Heart left ventricle (tissue), 16 donors: ENCODE results near the gene C12orf42. TPM values are rescaled to one million over a fixed set of nuclear protein-coding genes. Genes with fewer than 3 reads are reported as not detected.

Experiments used
- ATAC-seq, 4 donors: fragments of 200-7000 bp; cut with Tn5 transposase; one replicate each; pipeline ENCODE4 v1.9.1; 2020 to 2022; ENCODE audit warnings: moderate library complexity in 4 of 4, mild to moderate bottlenecking in 3 of 4, moderate number of reproducible peaks in 1 of 4
- DNase-seq, 5 donors: peaks; one replicate each; pipeline ENCODE4 v3.0.0-alpha.2; 2020
- H3K27ac ChIP-seq, 12 donors: fragments of 200-600 bp; sonication (generic) in 4 of 12; one replicate each; pipeline versions ENCODE4 v1.5.0 to v1.8.0; 2016 to 2022; ENCODE audit warnings: mild to moderate bottlenecking in 2 of 12
- H3K27me3 ChIP-seq, 9 donors: fragments of 200-600 bp; sonication (generic) in 2 of 9; one replicate each; pipeline versions ENCODE4 v1.5.1 to v1.8.0; 2016 to 2022; ENCODE audit warnings: mild to moderate bottlenecking in 3 of 9
- H3K36me3 ChIP-seq, 9 donors: fragments of 200-600 bp; sonication (generic) in 2 of 9; one replicate each; pipeline versions ENCODE4 v1.5.0 to v1.8.0; 2018 to 2022; ENCODE audit warnings: mild to moderate bottlenecking in 2 of 9
- H3K4me1 ChIP-seq, 12 donors: fragments of 200-600 bp; sonication (generic) in 4 of 12; one replicate each; pipeline versions ENCODE4 v1.5.0 to v1.8.0; 2016 to 2022; ENCODE audit warnings: mild to moderate bottlenecking in 3 of 12
- H3K4me3 ChIP-seq, 12 donors: fragments of 200-600 bp; sonication (generic) in 4 of 12; one replicate each; pipeline versions ENCODE4 v1.5.0 to v1.8.0; 2017 to 2022; ENCODE audit warnings: mild to moderate bottlenecking in 9 of 12, moderate library complexity in 4 of 12
- H3K9me3 ChIP-seq, 12 donors: fragments of 200-600 bp; sonication (generic) in 4 of 12; one replicate each; pipeline versions ENCODE4 v1.5.0 to v1.8.0; 2016 to 2022; ENCODE audit warnings: mild to moderate bottlenecking in 1 of 12
- CTCF ChIP-seq, 12 donors: fragments of 200-600 bp; sonication (generic) in 4 of 12; IDR thresholded peaks; one replicate each; pipeline versions ENCODE4 v1.5.0 to v1.8.0; 2018 to 2022; ENCODE audit warnings: antibody characterized with exemption in 12 of 12, mild to moderate bottlenecking in 5 of 12
- POLR2A ChIP-seq, 2 donors: fragments of 450-650 bp; IDR thresholded peaks; one replicate each; pipeline ENCODE4 v1.6.1; 2017; ENCODE audit warnings: antibody characterized with exemption in 2 of 2, mild to moderate bottlenecking in 2 of 2, moderate library complexity in 2 of 2
- WGBS, 4 donors: extraction: QIAGEN DNeasy Blood & Tissue Kit in 2 of 4; methylation state at CpG; one replicate each; pipeline versions ENCODE4 v1.1.5 to v1.1.7; 2013 to 2018; 5-methylcytosine and 5-hydroxymethylcytosine counted together
- intact Hi-C, 10 donors: fragments of 100-400 bp; cut with DNase I; formaldehyde crosslinking; loops; one replicate each; pipeline versions ENCODE4 v1.11.1 to v1.14.2; 2022
- polyA plus RNA-seq, 2 donors: library from polyadenylated mRNA; stranded (reverse); fragments of 200-250 nt; gene quantifications; one replicate each; pipeline ENCODE4 v1.2.3, GENCODE V29; 2013
- total RNA-seq, 9 donors: library from RNA; depleted of rRNA in 2 of 9; stranded (reverse); fragments of >200 nt in 2 of 9; fragmentation: NEBNext Ultra II Directional in 3 of 9; extraction: Animal tissue kit (Norgen Biotek cat#: 25700) in 3 of 9; gene quantifications; one replicate each; pipeline versions ENCODE4 v1.1.0 to v1.2.4, GENCODE V29; 2016 to 2023
- donor health status: ischemic (EF 13 %, LVEDD 7.1; RV severe dilation, severe dysfunction).
- donor health status: healthy with polysubstance abuse.
- donor health status: DM: no; HTN: yes; CAD: no.
- donor health status: DM: no; HTN: no; CAD: no.
- donor health status: ischemic (EF 25% LVEDD 6.9; RV normal size, moderate dysfunction).
- donor health status: ischemic (EF 25% LVEDD 5.7; RV mildly dilated, moderate dysfunction).
- donor health status: healthy.
- donor health status: DM: yes; HTN: yes; CAD: no.
- donor health status: ischemic (EF 35%, LVEDD 5.7; RV mildly dilated, moderate dysfunction).
- donor health status: nonischemic (EF 11% LVEDD 7.7; RV severe dilation, severe dysfunction).
- donor health status: DM: yes; HTN: yes; CAD: no.
- donor health status: PGD.
- donor health status: ischemic (EF 29% LVEDD 5.4; RV normal size, mild dysfunction).
- donor health status: nonischemic (EF 23%, LVEDD 6.1; RV moderate dilation, normal function).

The C12orf42 gene
- total and polyA plus RNA-seq, 11 donors, result not detected

GRCh38 chr12:103330672-103331071 lies 165.1 kb downstream of the C12orf42 start:
- H3K36me3 ChIP-seq, result no peaks in the 10 kb centered on the region
- ATAC-seq (no peak), DNase-seq (no peak)
- WGBS, 4 donors, result 65 to 82% (median 77%) methylated on average over 1 of the region's 1 CpG
- no peaks in the 10 kb centered on the region for H3K4me1 ChIP-seq
- H3K27me3 ChIP-seq, result no peaks in the 10 kb centered on the region
- H3K27ac ChIP-seq, result no peak overlapping the region
- no peaks in the 10 kb centered on the region for H3K9me3 ChIP-seq
- H3K4me3 ChIP-seq, result no peak overlapping the region
- TF ChIP-seq CTCF (IDR thresholded peaks at IDR 0.05) (no peak), POLR2A (IDR thresholded peaks at IDR 0.05) (no peak)
- intact Hi-C loops, result no loop called here

GRCh38 chr12:103327676-103328075 lies 168.1 kb downstream of the C12orf42 start:
- Histone ChIP-seq H3K36me3 (no peaks in the 10 kb centered on the region), H3K27me3 (no peaks in the 10 kb centered on the region), H3K4me3 (no peak overlapping the region), H3K4me1 (no peaks in the 10 kb centered on the region), H3K27ac (no peak overlapping the region), H3K9me3 (no peaks in the 10 kb centered on the region)
- intact Hi-C loops, result no loop called here
- TF ChIP-seq POLR2A (IDR thresholded peaks at IDR 0.05), result no peak
- no peak for TF ChIP-seq CTCF (IDR thresholded peaks at IDR 0.05)
- no peak for DNase-seq
- ATAC-seq, result no peak

GRCh38 chr12:103326190-103326589 lies 169.6 kb downstream of the C12orf42 start:
- DNase-seq, result no peak
- Histone ChIP-seq H3K9me3 (no peaks in the 10 kb centered on the region), H3K4me1 (no peaks in the 10 kb centered on the region), H3K4me3 (no peak overlapping the region), H3K27me3 (no peaks in the 10 kb centered on the region), H3K27ac (no peak overlapping the region), H3K36me3 (no peaks in the 10 kb centered on the region)
- no peak for ATAC-seq
- intact Hi-C loops, result no loop called here
- 72 to 86% (median 81%) methylated on average over 3 of the region's 3 CpGs for WGBS, 4 donors
- TF ChIP-seq CTCF (IDR thresholded peaks at IDR 0.05) (peak in 2 of 12 donors; percentile 9 to 14), POLR2A (IDR thresholded peaks at IDR 0.05) (no peak)

- Histone ChIP-seq H3K36me3 (no peaks in the 10 kb centered on the region), H3K4me3 (no peak overlapping the region), H3K4me1 (no peaks in the 10 kb centered on the region), H3K9me3 (peaks cover 0 to 10% (median 0%) of the 10 kb centered on the region in 12 donors), H3K27ac (no peak overlapping the region), H3K27me3 (no peaks in the 10 kb centered on the region)
- 51 to 60% (median 58%) methylated on average over 2 of the region's 2 CpGs for WGBS, 4 donors
- DNase-seq (no peak), ATAC-seq (no peak)
- intact Hi-C loops, result no loop called here
- TF ChIP-seq POLR2A (IDR thresholded peaks at IDR 0.05), result no peak
- TF ChIP-seq CTCF (IDR thresholded peaks at IDR 0.05), result no peak
Measured at GRCh38 chr12:103318566-103318965, 177.2 kb downstream of the C12orf42 start.
